GM21619 (cell line): Measurements from ENCODE around the gene LBX2.
A peak's percentile ranks its signal among the peaks of the same experiment; 100 is the strongest.
"Not testable (repeated sequence)": the region's sequence is repeated elsewhere in the genome, so short reads cannot be mapped to it uniquely, and the experiment has no call there.

Experiments used
- ATAC-seq: cut with Tn5 transposase; IDR thresholded peaks from one replicate; pipeline ENCODE4 v1.9.1; 2021; ENCODE audit not compliant: unreplicated experiment

LBX2 gene

DNA sequence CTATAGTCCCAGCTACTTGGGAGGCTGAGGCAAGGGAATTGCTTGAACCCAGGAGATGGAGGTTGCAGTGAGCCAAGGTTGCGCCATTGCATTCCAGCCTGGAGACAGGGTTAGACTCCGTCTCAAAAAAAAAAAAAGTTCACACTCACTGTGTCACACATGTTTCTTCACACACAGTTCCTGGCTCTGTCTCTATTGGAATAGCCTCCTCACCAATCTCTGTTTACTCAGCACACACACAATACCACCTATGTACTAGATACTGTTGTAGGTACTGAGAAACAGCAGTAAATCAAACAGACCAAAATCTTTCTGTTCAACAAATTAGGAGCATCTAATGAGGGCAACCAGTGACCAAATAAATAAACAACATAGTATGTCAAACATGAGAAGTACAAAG lies 13.3 kb downstream of the LBX2 start:
- no peak for ATAC-seq

DNA sequence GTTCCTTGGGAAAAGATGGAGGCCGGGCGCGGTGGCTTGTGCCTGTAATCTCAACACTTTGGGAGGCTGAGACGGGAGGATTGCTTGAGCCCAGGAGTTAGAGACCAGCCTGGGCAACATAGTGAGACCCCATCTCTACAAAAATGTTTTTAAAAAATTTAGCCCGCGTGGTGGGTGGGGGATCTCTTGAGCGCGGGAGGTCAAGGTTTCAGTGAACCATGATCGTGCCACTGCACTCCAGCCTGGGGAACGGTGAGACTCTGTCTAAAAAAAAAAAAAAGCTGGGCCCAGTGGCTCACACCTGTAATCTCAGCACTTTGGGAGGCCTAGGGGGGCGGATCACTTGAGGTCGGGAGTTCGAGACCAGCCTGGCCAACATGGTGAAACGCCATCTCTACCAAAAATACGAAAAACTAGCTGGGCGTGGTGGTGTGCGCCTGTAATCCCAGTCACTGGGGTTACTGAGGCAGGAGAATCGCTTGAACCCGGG lies 15.7 kb downstream of the LBX2 start:
- ATAC-seq: not testable (repeated sequence)

DNA sequence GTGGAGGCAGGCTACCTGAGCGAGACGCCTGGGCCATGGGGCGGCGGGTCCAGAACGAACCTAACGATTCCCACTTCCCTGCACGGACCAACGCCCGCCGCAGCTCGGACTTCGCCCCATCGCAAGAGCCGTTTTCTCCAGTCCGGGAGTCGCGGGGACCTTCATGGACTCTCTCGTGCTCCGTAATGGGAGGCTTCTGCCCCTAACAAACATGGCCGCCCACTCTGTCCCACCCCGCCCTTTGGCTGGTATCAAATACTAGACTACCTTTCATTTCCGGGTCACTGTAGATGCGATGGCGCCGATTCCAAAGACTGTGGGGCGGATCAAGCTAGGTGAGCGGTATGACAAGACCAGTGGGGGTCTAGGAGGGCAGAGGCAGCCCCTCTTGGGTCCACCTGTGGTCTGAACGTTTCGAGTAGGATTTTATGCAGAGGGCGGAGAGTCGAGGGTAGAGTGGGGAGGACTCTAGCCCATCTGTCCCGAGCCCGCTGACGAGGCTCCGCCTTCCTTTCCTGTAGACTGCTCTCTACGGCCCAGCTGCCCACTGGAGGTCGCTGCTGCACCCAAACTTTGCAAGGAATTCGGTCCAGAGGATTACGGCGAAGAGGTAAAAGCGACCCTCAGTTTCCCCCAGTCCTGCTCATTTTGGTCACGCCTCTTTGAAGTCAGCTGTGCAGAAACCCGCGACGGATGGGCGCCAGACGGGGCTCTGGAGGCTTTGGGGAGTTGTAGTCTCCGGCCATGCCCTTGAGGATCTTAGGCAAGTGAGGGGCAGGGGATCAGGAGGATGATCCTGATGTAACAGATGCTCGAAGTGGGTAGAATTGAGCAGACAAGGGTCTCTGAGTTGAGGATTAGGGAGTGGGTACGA lies 16.4 kb downstream of the LBX2 start, which contains the start of the genes CCDC142 and TTC31:
Gene CCDC142 (minus strand): TSS at position 198 of the 874 bp plus-strand sequence. CDS start 161 bp downstream, at position 37.
Gene TTC31 (plus strand): TSS at position 281 of the 874 bp plus-strand sequence. CDS start 15 bp downstream, at position 296.
- ATAC-seq: peak; percentile 92

DNA sequence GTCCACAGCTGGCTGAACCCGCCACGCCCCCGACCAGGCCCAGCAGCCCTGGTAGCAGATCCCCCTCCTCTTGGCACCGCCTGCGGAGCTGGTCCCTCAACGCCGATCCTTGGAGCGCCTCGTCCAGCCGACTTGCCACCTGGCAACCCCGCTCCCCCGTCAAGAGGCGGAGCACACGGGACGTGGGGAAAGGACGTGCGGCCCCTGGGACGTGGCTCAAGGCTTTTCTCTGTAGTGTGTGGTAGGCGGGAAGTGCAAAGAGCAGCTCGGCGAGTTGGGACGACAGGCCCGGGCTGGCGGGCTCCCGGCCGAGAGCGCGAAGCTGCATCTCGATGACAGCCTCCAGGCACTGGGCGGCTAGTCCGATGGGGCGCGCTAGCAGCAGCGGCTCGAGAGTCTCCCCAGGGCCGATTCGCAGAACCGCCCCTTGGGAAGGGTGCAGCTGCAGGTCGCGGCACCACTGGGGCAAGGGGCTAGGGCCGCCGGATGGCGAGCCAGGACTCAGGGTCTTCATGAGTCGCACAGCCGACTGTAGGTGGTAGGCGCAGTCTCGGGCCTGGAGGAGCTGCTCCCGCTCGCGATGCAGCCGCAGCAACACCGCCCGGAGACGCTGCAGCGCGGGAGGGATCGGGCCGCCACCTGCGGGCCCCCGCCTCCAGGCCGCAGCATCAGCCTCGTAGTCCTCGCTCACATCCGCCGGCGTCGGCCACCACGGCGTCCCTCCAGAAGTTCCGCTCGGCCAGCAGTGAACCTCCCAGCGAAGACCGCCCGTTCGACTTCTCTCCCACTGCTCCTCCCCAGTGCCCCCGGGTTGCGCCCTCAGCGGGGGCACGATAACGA lies 17.2 kb downstream of the LBX2 start:
- peak; percentile 40 for ATAC-seq

DNA sequence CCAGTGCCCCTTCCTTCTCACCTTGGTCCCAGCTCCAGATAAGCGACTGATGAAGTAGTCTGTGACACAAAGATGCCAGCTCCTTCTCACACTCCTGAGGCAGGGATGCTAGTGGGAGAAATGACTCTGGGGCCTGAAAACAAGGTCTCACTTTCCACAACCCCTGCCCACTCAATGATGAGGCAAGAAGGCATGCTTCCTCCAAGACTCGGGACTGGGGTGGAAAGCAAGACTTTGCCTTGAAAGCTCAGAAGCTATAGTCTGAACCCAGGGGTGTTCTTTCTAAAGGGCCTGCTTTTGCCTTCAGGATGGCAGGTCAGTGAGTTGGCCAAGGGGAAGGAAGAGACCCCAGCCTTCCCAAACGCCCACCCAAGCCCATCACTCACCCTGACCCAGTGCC lies 18.0 kb downstream of the LBX2 start:
- ATAC-seq: no peak

DNA sequence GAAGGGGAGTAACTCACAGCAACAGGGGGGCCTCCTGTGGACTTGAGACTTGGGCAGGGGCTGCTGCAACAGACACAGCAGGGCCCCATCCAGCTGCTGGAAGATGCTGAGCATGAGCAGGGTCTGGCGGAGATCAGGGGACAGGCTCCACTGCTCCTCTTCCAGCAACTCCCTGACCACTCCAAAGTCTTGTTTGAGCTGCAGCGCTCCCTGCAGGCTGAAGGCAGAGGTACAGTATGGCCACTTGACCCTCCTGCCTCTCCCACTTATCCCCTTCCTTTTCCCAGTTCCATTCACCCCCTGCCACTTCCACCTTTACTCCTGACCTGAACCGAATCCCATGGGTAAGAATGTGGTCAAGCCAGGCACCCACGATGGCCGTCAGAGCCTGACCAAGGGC lies 24.5 kb downstream of the LBX2 start:
- ATAC-seq: no peak

DNA sequence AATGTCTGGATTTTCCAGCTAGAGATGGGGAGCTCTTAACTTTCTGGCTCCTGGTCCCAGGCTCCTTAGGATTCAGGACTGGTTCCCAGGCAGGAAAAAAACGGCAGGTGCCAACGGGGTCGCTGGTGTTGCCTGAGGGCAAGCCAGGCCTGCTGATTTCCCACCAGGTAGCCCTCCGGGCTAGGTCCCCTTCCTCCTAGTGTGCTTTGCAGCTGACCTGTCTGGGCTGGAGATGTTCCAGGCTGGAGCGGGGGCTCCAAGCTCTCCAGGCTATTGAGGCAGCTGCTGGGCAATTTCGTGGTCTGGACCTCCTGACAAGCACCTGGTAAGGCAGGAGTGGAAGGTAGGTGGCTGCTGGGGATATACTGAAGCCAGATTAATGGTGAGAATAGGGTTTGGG lies 24.9 kb downstream of the LBX2 start:
- no peak for ATAC-seq

DNA sequence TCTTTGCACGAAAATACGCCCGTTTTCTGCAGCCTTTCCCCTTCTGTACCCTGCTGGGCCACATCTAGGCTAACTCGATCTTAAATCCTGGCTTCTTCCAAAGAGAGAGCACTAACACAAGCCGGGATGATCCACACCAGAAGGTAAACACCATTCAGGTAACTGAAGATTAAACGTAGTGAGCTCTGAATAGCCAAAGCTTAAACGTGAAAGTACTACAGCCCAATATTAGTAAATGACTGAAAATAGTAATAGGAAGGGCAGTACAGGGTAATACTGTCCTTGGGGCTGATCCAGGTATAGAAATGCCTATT lies 26.5 kb downstream of the LBX2 start:
- ATAC-seq: no peak

DNA sequence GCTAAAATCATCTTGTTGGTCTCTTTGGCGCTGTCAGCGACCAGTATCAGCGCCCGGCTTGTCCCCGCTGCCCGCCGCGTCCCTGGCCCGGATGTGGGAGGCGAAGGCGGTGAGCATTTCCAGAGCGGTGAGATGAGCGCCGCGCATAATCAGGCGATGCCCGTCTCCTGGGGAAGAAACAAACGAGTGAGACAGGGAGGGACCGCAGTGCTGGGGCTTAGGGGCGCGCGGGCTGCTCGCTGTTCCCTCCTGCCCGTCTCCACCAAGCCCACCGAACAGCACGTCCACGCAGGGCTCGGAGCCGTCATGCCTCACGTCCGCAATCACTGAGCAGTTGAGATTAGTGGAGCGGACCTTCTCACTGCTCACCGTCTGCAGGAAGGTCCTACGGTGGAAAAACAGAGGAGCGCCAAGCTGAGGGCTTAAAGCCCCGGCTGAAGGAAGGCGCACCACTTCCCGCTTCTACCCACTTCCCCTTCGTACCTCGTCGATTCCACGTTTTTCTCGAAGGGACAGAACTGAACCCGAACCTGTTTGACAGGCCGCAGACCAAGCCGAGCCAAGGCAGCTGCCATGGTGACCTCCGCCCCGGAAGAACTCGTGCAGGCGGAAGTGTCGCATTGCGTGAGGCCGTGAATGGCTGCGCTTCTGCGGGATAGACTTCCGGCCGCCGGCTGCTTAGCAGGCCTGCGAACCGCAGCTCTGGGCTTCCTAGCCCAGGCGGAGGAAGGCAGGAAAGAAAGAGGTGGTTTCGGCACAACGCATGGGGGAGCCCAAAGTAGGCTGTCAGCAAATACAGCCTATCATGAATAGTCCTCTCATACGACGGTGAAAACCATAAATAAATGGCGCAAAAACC lies 27.1 kb downstream of the LBX2 start, which contains the start of gene MRPL53:
Gene MRPL53 (minus strand): TSS at position 595 of the 859 bp plus-strand sequence. CDS start 20 bp downstream, at position 575.
- peak; percentile 81 for ATAC-seq

DNA sequence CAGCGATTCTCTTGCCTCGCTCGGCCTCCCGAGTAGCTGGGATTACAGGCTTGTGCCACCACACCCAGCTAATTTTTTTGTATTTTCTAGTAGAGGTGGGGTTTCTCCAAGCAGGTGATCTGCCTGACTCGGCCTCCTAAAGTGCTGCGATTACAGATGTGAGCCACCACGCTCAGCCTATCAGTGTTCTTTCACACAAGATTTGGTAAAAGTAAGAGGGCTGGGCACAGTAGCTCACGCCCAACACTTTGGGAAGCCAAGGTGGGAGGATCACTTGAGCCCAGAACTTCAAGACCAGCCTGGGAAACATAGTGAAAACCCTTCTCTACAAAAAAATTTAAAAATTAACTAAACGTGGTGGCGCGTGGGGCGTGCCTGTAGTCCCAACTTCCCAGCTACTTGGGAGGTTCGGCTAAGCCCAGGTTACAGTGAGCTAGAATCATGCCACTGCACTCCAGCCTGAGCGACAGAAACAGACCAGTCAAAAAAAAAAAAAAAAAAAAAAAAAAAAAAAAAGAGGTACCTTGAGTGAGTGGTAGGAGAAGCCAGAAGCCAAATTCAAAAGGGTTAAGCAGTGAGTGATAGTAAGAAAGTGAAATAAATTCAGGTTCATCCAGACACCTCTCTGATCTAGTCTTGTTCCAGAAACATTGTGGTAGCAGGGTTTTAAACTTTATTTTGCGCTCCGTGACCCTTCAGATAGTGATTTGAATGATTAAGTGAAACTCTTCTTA lies 27.9 kb downstream of the LBX2 start:
- ATAC-seq: no peak

DNA sequence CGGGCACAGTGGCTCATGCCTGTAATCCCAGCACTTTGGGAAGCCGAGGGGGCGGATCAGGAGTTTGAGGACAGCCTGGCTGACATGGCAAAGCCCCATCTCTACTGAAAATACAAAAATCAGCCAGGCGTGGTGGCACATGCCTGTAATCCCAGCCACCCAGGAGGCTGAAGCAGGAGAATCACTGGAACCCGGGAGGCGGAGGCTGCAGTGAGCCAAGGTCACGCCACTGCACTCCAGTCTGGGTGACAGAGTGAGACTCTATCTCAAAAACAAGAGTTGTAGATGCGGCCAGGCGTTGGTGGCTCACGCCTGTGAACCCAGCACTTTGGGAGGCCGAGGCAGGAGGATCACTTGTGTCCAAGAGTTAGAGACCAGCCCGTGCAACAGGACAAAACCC lies 28.7 kb downstream of the LBX2 start:
- not testable (repeated sequence) for ATAC-seq

DNA sequence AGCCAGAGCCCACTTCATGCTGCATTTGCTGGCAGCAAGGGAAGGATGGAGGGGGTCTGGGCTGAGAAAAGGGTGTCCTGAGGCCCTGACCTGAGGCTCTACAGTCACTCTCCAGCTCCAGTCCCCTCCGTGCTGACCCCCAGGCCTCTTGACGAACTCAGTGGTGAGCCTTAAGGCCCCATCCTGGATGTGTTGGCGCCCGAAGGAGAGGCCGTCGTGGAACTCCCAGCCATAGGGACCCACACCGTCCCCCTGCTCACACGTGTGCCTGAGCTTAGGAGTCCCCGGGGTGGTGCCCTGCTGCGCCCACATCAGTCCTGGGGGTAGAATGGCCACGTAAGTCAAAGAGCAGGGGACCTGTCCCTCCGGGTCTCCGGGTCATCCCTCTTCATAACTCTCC lies 35.0 kb downstream of the LBX2 start:
- ATAC-seq: no peak

DNA sequence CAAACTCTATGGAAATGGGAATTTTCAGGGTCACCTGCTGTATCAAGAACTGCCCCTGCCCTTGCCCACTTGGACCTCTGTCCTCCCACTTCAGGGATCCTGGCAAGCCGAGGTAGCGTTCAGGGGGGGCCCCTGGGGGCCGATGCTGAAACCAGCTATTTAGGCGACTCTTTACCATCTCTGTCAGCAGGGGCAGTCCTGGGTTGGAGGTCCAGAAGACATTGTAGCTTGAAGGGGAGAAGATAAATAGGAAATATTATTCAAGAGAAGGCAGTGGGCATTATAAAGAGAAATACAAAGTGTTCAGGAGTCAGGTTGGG lies 36.7 kb downstream of the LBX2 start:
- no peak for ATAC-seq

DNA sequence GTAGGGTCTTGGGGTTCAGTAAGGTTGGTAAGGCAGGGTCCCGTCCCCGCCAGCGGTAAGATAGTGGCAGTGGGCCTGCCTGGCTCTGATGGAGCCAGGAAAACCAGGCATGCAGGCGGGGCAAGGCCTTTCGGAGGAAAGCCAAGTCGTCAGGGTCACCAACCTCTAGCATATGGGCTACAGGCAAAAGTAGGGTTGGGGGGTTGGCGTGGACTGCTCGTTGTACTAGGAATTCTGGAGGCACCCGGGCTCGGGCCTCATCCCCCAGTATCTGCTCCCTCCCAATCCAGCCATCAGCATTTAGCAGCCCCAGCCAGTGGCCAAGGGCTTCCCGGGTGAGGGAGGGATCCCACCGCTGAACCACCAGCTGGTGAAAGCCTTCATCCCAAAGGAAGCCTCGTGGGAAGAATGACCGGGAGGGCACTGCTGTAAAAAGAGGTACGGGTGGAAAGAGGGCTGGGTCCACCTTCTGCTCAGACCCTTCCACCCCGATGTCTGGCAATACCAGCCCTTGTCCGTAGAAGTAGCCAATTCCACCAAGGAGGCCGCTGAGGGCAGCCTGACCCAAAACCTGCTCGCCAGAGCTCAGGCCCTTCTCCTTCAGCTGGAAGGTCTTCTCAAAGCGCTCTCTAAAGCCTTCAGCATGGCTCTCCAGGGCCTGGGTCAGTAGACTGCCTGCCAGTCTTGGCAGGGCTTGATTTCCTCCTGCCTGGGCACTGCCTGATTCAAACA lies 37.2 kb downstream of the LBX2 start:
- ATAC-seq: no peak

DNA sequence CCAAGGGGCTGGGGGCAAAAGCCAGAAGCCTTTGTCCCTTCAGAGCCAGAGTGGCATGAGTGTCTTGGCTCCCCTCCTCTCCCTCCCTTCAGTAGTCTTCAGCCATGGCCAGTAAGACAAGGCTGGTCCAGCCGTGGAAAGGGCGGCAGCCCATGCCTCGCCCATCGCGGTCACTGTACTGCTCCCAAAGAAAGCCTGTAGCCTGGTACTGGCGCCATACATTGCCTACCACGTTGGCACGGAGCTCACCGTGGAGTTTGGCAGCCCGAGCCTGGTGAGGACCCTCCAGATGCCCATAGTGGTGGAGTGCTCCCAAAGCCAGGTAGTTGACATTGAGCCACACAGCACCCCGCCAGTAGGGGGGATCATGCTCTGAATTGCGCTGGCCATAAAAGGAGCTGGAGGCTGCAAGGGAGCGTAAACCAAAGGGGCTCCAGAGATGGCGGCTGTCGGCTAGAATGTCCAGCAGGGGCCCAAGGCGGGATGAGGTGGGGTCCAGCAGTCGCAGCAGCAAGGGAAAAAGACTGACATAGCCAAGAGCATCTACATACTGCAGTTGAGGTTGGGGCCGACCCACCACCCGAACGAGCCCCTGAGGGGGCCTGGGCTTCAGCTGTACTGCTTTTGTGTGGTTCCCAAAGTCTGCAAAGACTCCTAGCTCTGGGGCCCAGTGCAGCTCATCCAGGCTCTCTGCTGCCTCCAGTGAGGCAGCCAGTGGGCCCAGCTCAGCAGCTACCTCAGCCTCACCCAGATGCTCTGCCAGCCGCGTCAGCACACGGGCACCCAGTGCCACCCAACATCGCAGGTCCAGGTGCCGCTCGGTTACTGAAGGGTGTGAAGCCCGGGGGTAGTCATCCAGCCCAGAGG lies 38.0 kb downstream of the LBX2 start:
- no peak for ATAC-seq

DNA sequence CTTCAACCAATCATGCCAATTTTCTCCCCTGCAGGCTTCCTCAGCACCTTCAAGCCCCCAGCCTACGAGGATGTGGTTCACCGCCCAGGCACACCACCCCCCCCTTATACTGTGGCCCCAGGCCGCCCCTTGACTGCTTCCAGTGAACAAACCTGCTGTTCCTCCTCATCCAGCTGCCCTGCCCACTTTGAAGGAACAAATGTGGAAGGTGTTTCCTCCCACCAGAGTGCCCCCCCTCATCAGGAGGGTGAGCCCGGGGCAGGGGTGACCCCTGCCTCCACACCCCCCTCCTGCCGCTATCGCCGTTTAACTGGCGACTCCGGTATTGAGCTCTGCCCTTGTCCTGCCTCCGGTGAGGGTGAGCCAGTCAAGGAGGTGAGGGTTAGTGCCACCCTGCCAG lies 39.2 kb downstream of the LBX2 start:
- ATAC-seq: not testable (repeated sequence)

DNA sequence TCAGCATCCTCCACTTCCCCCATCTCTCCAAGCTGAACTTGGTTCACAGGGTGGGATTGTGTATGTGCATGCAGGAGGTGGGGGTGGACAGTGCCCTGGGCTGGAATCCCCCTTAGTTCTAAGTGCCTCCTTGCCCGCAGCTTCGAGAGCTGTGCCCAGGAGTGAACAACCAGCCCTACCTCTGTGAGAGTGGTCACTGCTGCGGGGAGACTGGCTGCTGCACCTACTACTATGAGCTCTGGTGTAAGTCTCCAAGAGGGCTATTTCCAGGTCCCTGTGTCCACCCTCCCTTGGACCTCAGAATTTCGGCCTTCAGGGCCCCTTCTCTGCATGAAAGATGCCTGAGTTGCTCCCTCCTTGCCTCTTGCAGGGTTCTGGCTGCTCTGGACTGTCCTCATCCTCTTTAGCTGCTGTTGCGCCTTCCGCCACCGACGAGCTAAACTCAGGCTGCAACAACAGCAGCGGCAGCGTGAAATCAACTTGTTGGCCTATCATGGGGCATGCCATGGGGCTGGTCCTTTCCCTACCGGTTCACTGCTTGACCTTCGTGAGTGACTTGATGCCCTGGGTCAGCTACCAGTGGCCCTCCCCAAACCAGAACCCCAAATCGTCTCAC lies 39.8 kb downstream of the LBX2 start:
- not testable (repeated sequence) for ATAC-seq

DNA sequence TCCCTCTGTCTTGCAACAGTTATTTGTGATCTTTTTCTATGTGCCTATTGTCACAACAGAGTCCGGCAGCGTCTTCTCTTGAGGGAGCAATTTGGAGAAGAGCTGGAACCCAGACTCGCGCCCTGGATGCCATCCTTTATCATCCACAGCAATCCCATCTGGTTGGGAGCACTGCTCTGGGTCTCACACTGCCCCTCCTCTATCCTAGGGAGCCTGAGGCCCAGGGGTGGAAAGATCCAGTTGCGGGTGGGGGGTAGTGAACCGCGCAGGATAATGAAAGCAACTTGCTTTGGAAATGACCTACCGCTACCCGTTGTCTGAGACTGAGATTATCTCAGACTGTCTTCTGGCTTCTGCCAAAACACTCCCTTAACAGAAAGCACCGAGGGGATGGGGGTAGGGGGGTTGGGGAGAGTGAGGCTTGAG lies 40.5 kb downstream of the LBX2 start:
- ATAC-seq: no peak
